CD4-positive, alpha-beta T cell (primary cell): Measurements from ENCODE around the gene TMEM163. TPM values are rescaled to one million over a fixed set of nuclear protein-coding genes. Genes with fewer than 3 reads are reported as not detected.

Source experiments
- ATAC-seq: fragments of 200-7000 bp; cut with Tn5 transposase; one replicate; pipeline ENCODE4 v1.10.0; 2022; ENCODE audit warnings: mild to moderate bottlenecking; ENCODE audit not compliant: poor library complexity
- CTCF ChIA-PET: fragments of 350-600 bp; sonication (Branson Sonifier 250); formaldehyde crosslinking; loops from one replicate; lab custom pipeline; 2021; ENCODE audit warnings: antibody characterized with exemption, inconsistent platforms; lab: Charles Lee
- POLR2A ChIA-PET: fragments of 350-600 bp; sonication (Branson Sonifier 250); formaldehyde crosslinking; loops from one replicate; lab custom pipeline; 2021; ENCODE audit warnings: antibody characterized with exemption, inconsistent platforms; lab: Charles Lee
- DNase-seq, 14 experiments: peaks; one replicate each; pipeline ENCODE4 v3.0.0-alpha.2; 2013 to 2020; ENCODE audit warnings: mixed read lengths in 2 of 14
- H3K27ac ChIP-seq, 2 donors: one replicate each; pipeline versions ENCODE4 v1.5.1 to v1.7.0; 2013; ENCODE audit warnings: low read length in 2 of 2, low read depth in 1 of 2, mild to moderate bottlenecking in 1 of 2
- H3K27me3 ChIP-seq, 2 experiments: 1 replicate in 1 of 2; 2 replicates in 1 of 2; pipeline versions ENCODE4 v1.6.1 to v1.7.0; 2013; ENCODE audit warnings: low read length in 2 of 2, control low read depth in 1 of 2, mild to moderate bottlenecking in 1 of 2, moderate library complexity in 1 of 2; ENCODE audit not compliant: insufficient read depth in 2 of 2, control insufficient read depth in 1 of 2
- H3K36me3 ChIP-seq: one replicate; pipeline ENCODE4 v1.6.1; 2013; ENCODE audit warnings: low read length, control low read depth; ENCODE audit not compliant: insufficient read depth
- H3K4me1 ChIP-seq: one replicate; pipeline ENCODE4 v1.6.1; 2013; ENCODE audit warnings: low read length, control low read depth; ENCODE audit not compliant: insufficient read depth
- H3K4me3 ChIP-seq: one replicate; pipeline ENCODE4 v1.5.1; 2013; ENCODE audit warnings: mild to moderate bottlenecking, low read length, moderate library complexity
- H3K9me3 ChIP-seq, 2 experiments: 1 replicate in 1 of 2; 2 replicates in 1 of 2; pipeline versions ENCODE4 v1.6.1 to v1.7.0; 2013; ENCODE audit warnings: low read length in 2 of 2, mild to moderate bottlenecking in 2 of 2, control low read depth in 1 of 2, moderate library complexity in 1 of 2; ENCODE audit not compliant: control insufficient read depth in 1 of 2, insufficient read depth in 1 of 2
- H3K27ac Mint-ChIP-seq: one replicate; pipeline ENCODE4 v1.8.0; 2020; ENCODE audit warnings: mixed read lengths
- H3K27me3 Mint-ChIP-seq: one replicate; pipeline ENCODE4 v1.8.0; 2021; ENCODE audit warnings: mixed read lengths
- H3K36me3 Mint-ChIP-seq: one replicate; pipeline ENCODE4 v1.8.0; 2021; ENCODE audit warnings: low read depth, mixed read lengths
- H3K4me1 Mint-ChIP-seq: one replicate; pipeline ENCODE4 v1.8.0; 2021; ENCODE audit warnings: low read depth, mixed read lengths
- H3K4me3 Mint-ChIP-seq: one replicate; pipeline ENCODE4 v1.8.0; 2020; ENCODE audit warnings: mild to moderate bottlenecking, mixed read lengths
- H3K9me3 Mint-ChIP-seq: one replicate; pipeline ENCODE4 v1.8.0; 2020; ENCODE audit warnings: mixed read lengths
- CTCF ChIP-seq: fragments of 200-600 bp; IDR thresholded peaks from one replicate; pipeline ENCODE4 v1.8.0; 2022; ENCODE audit warnings: antibody characterized with exemption, mild to moderate bottlenecking
- intact Hi-C, 2 experiments: fragments of 100-400 bp; cut with DNase I in 1 of 2; cut with micrococcal nuclease in 1 of 2; formaldehyde crosslinking; loops; one replicate each; pipeline versions ENCODE4 v1.15.1 to v1.9.0; 2023 to 2025; cut with DNase I, micrococcal nuclease
- total RNA-seq, 174 experiments: library from RNA in 2 of 174; stranded (reverse) in 2 of 174; gene quantifications; one replicate each; pipeline ENCODE4 v1.2.3 and lab custom pipeline; 2021 to 2026

The TMEM163 gene
- total RNA-seq, 2 experiments from 2014 or later, result 0.14 to 0.47 TPM

DNA sequence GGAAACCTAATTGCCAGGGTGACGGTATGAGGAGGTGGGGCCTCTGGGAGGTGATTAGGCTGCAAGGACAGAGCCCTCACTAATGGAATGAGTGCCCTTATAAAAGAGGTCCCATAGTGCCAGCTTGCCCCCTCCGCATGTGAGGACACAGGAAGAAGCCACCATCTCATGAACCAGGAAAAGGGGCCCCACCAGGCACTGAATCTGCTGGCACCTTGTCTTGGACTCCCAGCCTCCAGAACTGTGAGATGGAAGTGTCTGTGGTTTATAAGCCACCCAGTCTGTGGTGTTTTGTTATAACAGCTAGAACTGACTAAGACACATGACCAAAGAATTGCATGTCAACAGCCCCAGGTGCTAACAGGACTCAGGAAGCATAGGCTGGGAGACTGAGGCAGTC lies 250.6 kb downstream of the TMEM163 start:
- Mint-ChIP-seq H3K27ac (no peak overlapping the region), H3K4me1 (no peaks in the 10 kb centered on the region), H3K4me3 (no peak overlapping the region), H3K9me3 (peaks cover 2% of the 10 kb centered on the region), H3K27me3 (no peaks in the 10 kb centered on the region), H3K36me3 (no peaks in the 10 kb centered on the region)
- H3K4me3 ChIP-seq, result no peak overlapping the region
- no peak for TF ChIP-seq CTCF
- peaks cover 4 to 13% of the 10 kb centered on the region in 2 experiments for H3K9me3 ChIP-seq
- intact Hi-C loops, result loop anchor here in 1 of 2 experiments (5.0 kb wide), 1 partner anchor 224 kb away; no protein-coding TSS in a partner anchor
- CTCF ChIA-PET, result no interaction called here
- POLR2A ChIA-PET, result no interaction called here
- no peaks in the 10 kb centered on the region for H3K27me3 ChIP-seq
- no peaks in the 10 kb centered on the region for H3K4me1 ChIP-seq
- ATAC-seq, result no peak
- H3K27ac ChIP-seq, result no peak overlapping the region
- peak in 1 of 14 experiments; percentile 18 for DNase-seq
- H3K36me3 ChIP-seq, result no peaks in the 10 kb centered on the region

DNA sequence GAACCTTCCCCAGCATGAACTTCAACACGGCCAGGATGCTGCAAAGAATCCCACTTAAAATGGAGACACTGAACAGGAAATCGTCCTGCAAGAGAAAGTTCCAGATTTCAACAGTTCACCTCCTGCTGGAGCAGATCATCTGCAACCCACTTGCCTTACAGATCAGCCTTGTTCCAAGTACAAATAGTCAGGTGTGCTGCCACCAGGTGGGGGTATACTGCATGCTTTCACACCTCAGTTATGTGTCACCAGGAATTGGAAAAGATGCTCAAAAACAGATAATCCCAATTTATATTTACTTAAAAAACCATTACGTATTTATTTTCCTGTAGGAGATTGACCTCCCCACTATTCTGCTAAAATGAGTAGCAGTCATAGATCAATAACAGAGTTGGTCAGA lies 252.7 kb downstream of the TMEM163 start:
- no peaks in the 10 kb centered on the region for H3K27me3 ChIP-seq
- CTCF ChIA-PET, result no interaction called here
- H3K9me3 ChIP-seq, result peaks cover 0 to 13% of the 10 kb centered on the region in 2 experiments
- H3K4me1 ChIP-seq, result no peaks in the 10 kb centered on the region
- no peaks in the 10 kb centered on the region for H3K9me3 Mint-ChIP-seq
- no peak overlapping the region for H3K27ac ChIP-seq
- no peak overlapping the region for H3K4me3 ChIP-seq
- no peaks in the 10 kb centered on the region for H3K36me3 Mint-ChIP-seq
- no peak overlapping the region for H3K27ac Mint-ChIP-seq
- DNase-seq (peak in 8 of 14 experiments; percentile 8 to 61 (median 40)), ATAC-seq (no peak)
- H3K4me3 Mint-ChIP-seq, result no peak overlapping the region
- POLR2A ChIA-PET, result no interaction called here
- TF ChIP-seq CTCF, result peak; percentile 23
- H3K36me3 ChIP-seq, result no peaks in the 10 kb centered on the region
- no peaks in the 10 kb centered on the region for H3K4me1 Mint-ChIP-seq
- H3K27me3 Mint-ChIP-seq, result no peaks in the 10 kb centered on the region
- intact Hi-C loops, result loop anchor here (1.0 to 5.0 kb wide), 2 partner anchors 226 to 430 kb away; no protein-coding TSS in a partner anchor

GRCh38 chr2:134465228-134466105 lies 253.3 kb downstream of the TMEM163 start:
- ChIA-PET CTCF (no interaction called here), POLR2A (no interaction called here)
- Mint-ChIP-seq H3K36me3 (no peaks in the 10 kb centered on the region), H3K27me3 (no peaks in the 10 kb centered on the region), H3K27ac (no peak overlapping the region), H3K4me3 (no peak overlapping the region), H3K4me1 (no peaks in the 10 kb centered on the region), H3K9me3 (no peaks in the 10 kb centered on the region)
- no peak for ATAC-seq
- intact Hi-C loops, result loop anchor here (1.0 to 5.0 kb wide), 2 partner anchors 227 to 431 kb away; no protein-coding TSS in a partner anchor
- Histone ChIP-seq H3K9me3 (peaks cover 0 to 9% of the 10 kb centered on the region in 2 experiments), H3K27ac (no peak overlapping the region), H3K4me3 (no peak overlapping the region), H3K27me3 (no peaks in the 10 kb centered on the region), H3K36me3 (no peaks in the 10 kb centered on the region), H3K4me1 (no peaks in the 10 kb centered on the region)
- no peak for DNase-seq
- no peak for TF ChIP-seq CTCF
